IMR-90 (cell line): ENCODE measurements around the gene TAF1B. TPM values are rescaled to one million over a fixed set of nuclear protein-coding genes. Genes with fewer than 3 reads are reported as not detected.

Experiments used
- ATAC-seq: fragments of 200-7000 bp; cut with Tn5 transposase; 2 replicates; pipeline ENCODE4 v1.9.1; 2020; ENCODE audit warnings: low read depth, mild to moderate bottlenecking, moderate library complexity
- BruUV-seq: library from RNA; stranded (reverse); fragments of 400-500 nt; replicated peaks from 2 replicates; lab custom pipeline; 2021; lab: Mats Ljungman, UMichigan
- CTCF ChIA-PET: fragments of 300-600 bp; formaldehyde crosslinking; extraction: SDS; loops from one replicate; lab custom pipeline; 2021; ENCODE audit warnings: antibody characterized with exemption; lab: Yijun Ruan, JAX
- POLR2A ChIA-PET: fragments of 300-600 bp; sonication (Branson Sonifier 250); formaldehyde crosslinking; loops from one replicate; lab custom pipeline; 2022; ENCODE audit warnings: antibody characterized with exemption; ENCODE audit not compliant: unreplicated experiment; lab: Charles Lee
- DNase-seq: peaks from one replicate; pipeline ENCODE4 v3.0.0; 2013
- H2AFZ ChIP-seq: replicated peaks from 2 replicates; pipeline ENCODE3; 2013; ENCODE audit warnings: low read length, mild to moderate bottlenecking; ENCODE audit not compliant: poor library complexity
- H2AK5ac ChIP-seq: 2 replicates; pipeline ENCODE4 v1.6.1; 2013; ENCODE audit warnings: low read depth, low read length, inconsistent platforms
- H2AK9ac ChIP-seq: replicated peaks from 2 replicates; pipeline ENCODE3; 2013; ENCODE audit warnings: mild to moderate bottlenecking, low read depth, low read length, moderate library complexity; ENCODE audit not compliant: poor library complexity
- H2BK120ac ChIP-seq: 2 replicates; pipeline ENCODE4 v1.6.1; 2013; ENCODE audit warnings: low read depth, low read length, inconsistent platforms
- H2BK15ac ChIP-seq: 3 replicates; pipeline ENCODE4 v1.6.1; 2013; ENCODE audit warnings: low read depth, low read length, inconsistent platforms
- H2BK20ac ChIP-seq: 2 replicates; pipeline ENCODE4 v1.6.1; 2013; ENCODE audit warnings: low read depth, mild to moderate bottlenecking, inconsistent platforms, low read length, moderate library complexity
- H2BK5ac ChIP-seq: 2 replicates; pipeline ENCODE4 v1.6.1; 2013; ENCODE audit warnings: mild to moderate bottlenecking, low read depth, low read length, inconsistent platforms; ENCODE audit not compliant: poor library complexity, severe bottlenecking
- H3K14ac ChIP-seq: replicated peaks from 2 replicates; pipeline ENCODE4 v1.6.1; 2013; ENCODE audit warnings: low read depth, low read length, inconsistent platforms
- H3K18ac ChIP-seq: 2 replicates; pipeline ENCODE4 v1.6.1; 2013; ENCODE audit warnings: low read depth, low read length, control low read depth
- H3K23ac ChIP-seq: 2 replicates; pipeline ENCODE4 v1.6.1; 2013; ENCODE audit warnings: low read depth, low read length, inconsistent platforms
- H3K27ac ChIP-seq: 2 replicates; pipeline ENCODE4 v1.5.1; 2013; ENCODE audit warnings: mild to moderate bottlenecking, control low read depth, low read length; ENCODE audit not compliant: insufficient read depth
- H3K27me3 ChIP-seq: 2 replicates; pipeline ENCODE4 v1.6.1; 2013; ENCODE audit warnings: low read length; ENCODE audit not compliant: control insufficient read depth, insufficient read depth
- H3K36me3 ChIP-seq: 2 replicates; pipeline ENCODE4 v1.6.1; 2013; ENCODE audit warnings: low read length, mixed read lengths; ENCODE audit not compliant: control insufficient read depth, insufficient read depth
- H3K4ac ChIP-seq: 2 replicates; pipeline ENCODE4 v1.6.1; 2013; ENCODE audit warnings: low read depth, low read length, inconsistent platforms
- H3K4me1 ChIP-seq: 2 replicates; pipeline ENCODE4 v1.6.1; 2013; ENCODE audit warnings: low read length, mixed read lengths; ENCODE audit not compliant: control insufficient read depth, insufficient read depth
- H3K4me2 ChIP-seq: 2 replicates; pipeline ENCODE4 v1.6.1; 2013; ENCODE audit warnings: low read depth, mild to moderate bottlenecking, control low read depth, low read length, moderate library complexity
- H3K4me3 ChIP-seq: 2 replicates; pipeline ENCODE4 v1.5.1; 2013; ENCODE audit warnings: low read depth, mild to moderate bottlenecking, control low read depth, low read length, moderate library complexity; ENCODE audit not compliant: insufficient read depth
- H3K56ac ChIP-seq: 2 replicates; pipeline ENCODE4 v1.6.1; 2013; ENCODE audit warnings: low read length, inconsistent platforms; ENCODE audit not compliant: insufficient read depth; ENCODE audit errors: extremely low read depth
- H3K79me1 ChIP-seq, 2 experiments: 2 replicates each; pipeline ENCODE4 v1.6.1; 2013; ENCODE audit warnings: low read length in 2 of 2, inconsistent platforms in 1 of 2, low read depth in 1 of 2
- H3K9ac ChIP-seq: 2 replicates; pipeline ENCODE4 v1.6.1; 2013; ENCODE audit warnings: low read depth, low read length, control low read depth
- H3K9me1 ChIP-seq: 2 replicates; pipeline ENCODE4 v1.6.1; 2013; ENCODE audit warnings: low read length, inconsistent platforms; ENCODE audit not compliant: insufficient read depth
- H3K9me3 ChIP-seq: 2 replicates; pipeline ENCODE4 v1.6.1; 2013; ENCODE audit warnings: low read length; ENCODE audit not compliant: control insufficient read depth, insufficient read depth
- H4K20me1 ChIP-seq: 2 replicates; pipeline ENCODE4 v1.6.1; 2013; ENCODE audit warnings: low read length, inconsistent platforms; ENCODE audit not compliant: insufficient read depth
- H4K5ac ChIP-seq: 2 replicates; pipeline ENCODE4 v1.6.1; 2013; ENCODE audit warnings: mild to moderate bottlenecking, low read depth, low read length, control low read depth
- H4K8ac ChIP-seq, 2 experiments: 2 replicates each; pipeline ENCODE4 v1.6.1; 2013; ENCODE audit warnings: low read depth in 2 of 2, low read length in 2 of 2, control low read depth in 1 of 2, inconsistent platforms in 1 of 2
- H4K91ac ChIP-seq: 2 replicates; pipeline ENCODE4 v1.6.1; 2013; ENCODE audit warnings: low read depth, low read length, inconsistent platforms; ENCODE audit not compliant: insufficient read depth
- CHD1 ChIP-seq: IDR thresholded peaks from 2 replicates; pipeline ENCODE4 v1.6.1; 2012; ENCODE audit warnings: low read depth, low read length, improper control_type of control experiment
- MAFK ChIP-seq: IDR thresholded peaks from 2 replicates; pipeline ENCODE4 v1.6.1; 2012; ENCODE audit warnings: low read depth, low read length, improper control_type of control experiment
- MAZ ChIP-seq: IDR thresholded peaks from 2 replicates; pipeline ENCODE4 v1.6.1; 2012; ENCODE audit warnings: low read depth, mild to moderate bottlenecking, low read length, improper control_type of control experiment, moderate library complexity, borderline replicate concordance
- MXI1 ChIP-seq: IDR thresholded peaks from 2 replicates; pipeline ENCODE4 v1.6.1; 2012; ENCODE audit warnings: low read depth, mild to moderate bottlenecking, low read length, moderate library complexity, borderline replicate concordance
- NFE2L2 ChIP-seq: fragments of 150-350 bp; IDR thresholded peaks from 2 replicates; pipeline ENCODE4 v1.6.1; 2016; ENCODE audit warnings: low read depth, mild to moderate bottlenecking, low read length
- POLR2A ChIP-seq: IDR thresholded peaks from 2 replicates; pipeline ENCODE4 v1.6.1; 2012; ENCODE audit warnings: mild to moderate bottlenecking, low read depth, low read length
- RAD21 ChIP-seq: IDR thresholded peaks from 2 replicates; pipeline ENCODE4 v1.6.1; 2012; ENCODE audit warnings: low read length, improper control_type of control experiment
- RFX5 ChIP-seq: IDR thresholded peaks from 2 replicates; pipeline ENCODE4 v1.8.0; 2012; ENCODE audit warnings: low read depth, mild to moderate bottlenecking, low read length, moderate library complexity
- WGBS, 2 experiments: methylation state at CpG; one replicate each; pipeline versions ENCODE4 v1.1.5 to v1.1.7; 2013; ENCODE audit warnings: missing lambda C conversion rate in 2 of 2; ENCODE audit not compliant: insufficient read length in 1 of 2; ENCODE audit errors: extremely low coverage in 2 of 2; 5-methylcytosine and 5-hydroxymethylcytosine counted together
- dilution Hi-C: fragments of 300-500 bp; cut with HindIII; formaldehyde crosslinking; loops from one replicate; pipeline ENCODE4 v1.14.3; 2018; ENCODE audit warnings: low sequenced_read_pairs; ENCODE audit not compliant: unreplicated experiment
- in situ Hi-C: fragments of 300-500 bp; cut with MboI; formaldehyde crosslinking; loops from 3 replicates; pipeline ENCODE4 v1.14.3; 2019; ENCODE audit warnings: low sequenced_read_pairs, inconsistent platforms, mixed read lengths
- intact Hi-C: fragments of 100-400 bp; cut with micrococcal nuclease; formaldehyde crosslinking; loops from 2 replicates; pipeline ENCODE4 v1.10.0; 2022
- polyA plus RNA-seq, 3 experiments: library from polyadenylated mRNA; depleted of rRNA; stranded (reverse); fragments of >200 nt; gene quantifications; 2 replicates each; pipeline ENCODE4 v1.2.3, GENCODE V29; 2012; ENCODE audit warnings: low replicate concordance in 1 of 3
- total RNA-seq: library from RNA; depleted of rRNA; stranded (reverse); fragments of >200 nt; gene quantifications from 2 replicates; pipeline ENCODE4 v1.2.3, GENCODE V29; 2012
- TF ChIP-seq, protein P1 (sequence below): conservative IDR thresholded peaks from 2 replicates; pipeline ENCODE4 v1.5.1; 2012; ENCODE audit warnings: mild to moderate bottlenecking, low read depth, low read length, improper control_type of control experiment

TAF1B gene
- total and polyA plus RNA-seq, 2 of the 4 experiments (the other 2 are of a cell fraction): 8.4 to 19.9 TPM

DNA sequence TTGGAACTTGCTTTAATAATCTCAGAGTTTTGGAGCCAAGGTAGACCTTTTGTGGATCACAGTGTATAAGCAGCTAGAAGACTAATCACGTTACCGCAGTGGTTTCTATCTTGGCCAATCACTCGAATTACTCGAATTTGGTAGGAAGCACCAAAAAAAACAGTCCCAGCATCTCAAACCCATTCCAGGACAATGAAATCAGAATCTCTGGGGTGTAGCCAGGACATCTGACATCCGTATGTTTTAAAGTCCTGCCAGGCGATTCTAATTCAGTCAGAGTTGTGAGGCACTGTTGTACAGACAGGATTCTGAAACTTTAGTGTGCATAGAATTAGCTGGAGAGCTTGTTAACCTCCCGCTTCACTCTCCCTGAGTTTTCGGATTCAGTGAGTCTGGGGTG is 139.0 kb downstream of the TAF1B start:
- Histone ChIP-seq H2AK5ac (peak overlapping the region; percentile 49; the same call in 1 of the 2 replicates), H3K9me1 (peaks cover 7% of the 10 kb centered on the region), H3K18ac (peak overlapping the region; percentile 30; the same call in 1 of the 2 replicates), H3K36me3 (no peaks in the 10 kb centered on the region), H2BK120ac (peak overlapping the region; percentile 21; the same call in 1 of the 2 replicates), H3K4me3 (no peak overlapping the region), H3K9me3 (no peaks in the 10 kb centered on the region), H3K9ac (peak overlapping the region; percentile 43; the same call in 1 of the 2 replicates), H4K20me1 (no peaks in the 10 kb centered on the region), H2BK15ac (no peak overlapping the region; the same call in 2 of the 3 replicates), H3K27ac (peak overlapping the region; percentile 70; the same call in 1 of the 2 replicates), H3K56ac (no peak overlapping the region; the same call in 1 of the 2 replicates), H4K8ac (peak overlapping the region in 1 of 2 experiments; percentile 50; a peak in 1 of 4 replicates), H3K23ac (no peak overlapping the region), H3K27me3 (no peaks in the 10 kb centered on the region), H2BK20ac (no peak overlapping the region; the same call in 1 of the 2 replicates), H2AK9ac (peak overlapping the region; percentile 83), H3K4me1 (peaks cover 12% of the 10 kb centered on the region), H3K4ac (peak overlapping the region; percentile 38; the same call in 1 of the 2 replicates), H3K4me2 (no peak overlapping the region; the same call in 1 of the 2 replicates), H2BK5ac (peak overlapping the region; percentile 76), H4K5ac (no peak overlapping the region), H4K91ac (no peak overlapping the region), H3K79me1 (no peaks in the 10 kb centered on the region), H3K14ac (no peak overlapping the region), H2AFZ (peak overlapping the region; percentile 11)
- in situ Hi-C loops: no loop called here
- ChIA-PET CTCF (no interaction called here), POLR2A (no interaction called here)
- no TSS peak for BruUV-seq
- dilution Hi-C loops: no loop called here
- 76% methylated on average over 3 of the region's 8 CpGs; no CpG with 5 or more reads in 1 of the 2 experiments for WGBS, 2 experiments
- TF ChIP-seq MAZ (no peak), CHD1 (no peak), RFX5 (no peak), MAFK (no peak), RAD21 (no peak), MXI1 (no peak), POLR2A (no peak), NFE2L2 (no peak)
- TF ChIP-seq, protein P1, sequence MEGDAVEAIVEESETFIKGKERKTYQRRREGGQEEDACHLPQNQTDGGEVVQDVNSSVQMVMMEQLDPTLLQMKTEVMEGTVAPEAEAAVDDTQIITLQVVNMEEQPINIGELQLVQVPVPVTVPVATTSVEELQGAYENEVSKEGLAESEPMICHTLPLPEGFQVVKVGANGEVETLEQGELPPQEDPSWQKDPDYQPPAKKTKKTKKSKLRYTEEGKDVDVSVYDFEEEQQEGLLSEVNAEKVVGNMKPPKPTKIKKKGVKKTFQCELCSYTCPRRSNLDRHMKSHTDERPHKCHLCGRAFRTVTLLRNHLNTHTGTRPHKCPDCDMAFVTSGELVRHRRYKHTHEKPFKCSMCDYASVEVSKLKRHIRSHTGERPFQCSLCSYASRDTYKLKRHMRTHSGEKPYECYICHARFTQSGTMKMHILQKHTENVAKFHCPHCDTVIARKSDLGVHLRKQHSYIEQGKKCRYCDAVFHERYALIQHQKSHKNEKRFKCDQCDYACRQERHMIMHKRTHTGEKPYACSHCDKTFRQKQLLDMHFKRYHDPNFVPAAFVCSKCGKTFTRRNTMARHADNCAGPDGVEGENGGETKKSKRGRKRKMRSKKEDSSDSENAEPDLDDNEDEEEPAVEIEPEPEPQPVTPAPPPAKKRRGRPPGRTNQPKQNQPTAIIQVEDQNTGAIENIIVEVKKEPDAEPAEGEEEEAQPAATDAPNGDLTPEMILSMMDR: no peak
- peak; percentile 93 for DNase-seq
- peak; percentile 54; the same call in 1 of the 2 replicates for ATAC-seq
- intact Hi-C loops: no loop called here
